GM18519 (cell line): ENCODE measurements around the gene HPSE.
"Not testable (repeated sequence)": the region's sequence is repeated elsewhere in the genome, so short reads cannot be mapped to it uniquely, and the experiment has no call there.

Source experiments
- ATAC-seq: cut with Tn5 transposase; IDR thresholded peaks from one replicate; pipeline ENCODE4 v1.9.1; 2021; ENCODE audit warnings: mild to moderate bottlenecking, moderate library complexity; ENCODE audit not compliant: unreplicated experiment, low FRiP score

HPSE gene

GRCh38 chr4:83285055-83285407 is 49.6 kb downstream of the HPSE start:
- ATAC-seq: no peak

- peak; percentile 55 for ATAC-seq
Measured at GRCh38 chr4:83284193-83285054, 50.2 kb downstream of the HPSE start, which contains the start of gene COQ2. COQ2 (minus strand) TSS chr4:83284798; CDS start chr4:83284764, 34 bp downstream.

GRCh38 chr4:83283181-83283580 is 51.5 kb downstream of the HPSE start:
- ATAC-seq: no peak

GRCh38 chr4:83282049-83282535 is 52.6 kb downstream of the HPSE start:
- ATAC-seq: no peak

- ATAC-seq: no peak
Measured at GRCh38 chr4:83281307-83281706, 53.3 kb downstream of the HPSE start.

- ATAC-seq: peak; percentile 54
Measured at GRCh38 chr4:83276299-83277040, 58.2 kb downstream of the HPSE start.

GRCh38 chr4:83273926-83274325 is 60.7 kb downstream of the HPSE start:
- not testable (repeated sequence) for ATAC-seq

GRCh38 chr4:83272900-83273299 is 61.7 kb downstream of the HPSE start:
- ATAC-seq: peak; percentile 84

- no peak for ATAC-seq
Measured at GRCh38 chr4:83269256-83269655, 65.4 kb downstream of the HPSE start.

GRCh38 chr4:83268491-83268890 is 66.2 kb downstream of the HPSE start:
- no peak for ATAC-seq

GRCh38 chr4:83267830-83268475 is 66.7 kb downstream of the HPSE start:
- ATAC-seq: no peak

GRCh38 chr4:83267121-83267829 is 67.4 kb downstream of the HPSE start:
- no peak for ATAC-seq

- no peak for ATAC-seq
Measured at GRCh38 chr4:83266689-83267088, 68.0 kb downstream of the HPSE start.

GRCh38 chr4:83263106-83263505 is 71.5 kb downstream of the HPSE start:
- ATAC-seq: no peak

- ATAC-seq: no peak
Measured at GRCh38 chr4:83262682-83263081, 72.0 kb downstream of the HPSE start.

- ATAC-seq: no peak
Measured at GRCh38 chr4:83261307-83261706, 73.3 kb downstream of the HPSE start.

GRCh38 chr4:83259586-83259985 is 75.1 kb downstream of the HPSE start:
- peak; percentile 47 for ATAC-seq

GRCh38 chr4:83258461-83258860 is 76.2 kb downstream of the HPSE start:
- ATAC-seq: no peak

- ATAC-seq: no peak
Measured at GRCh38 chr4:83257811-83258210, 76.8 kb downstream of the HPSE start.

GRCh38 chr4:83255584-83255983 is 79.1 kb downstream of the HPSE start:
- ATAC-seq: no peak
